22Rv1 (cell line): ENCODE measurements around the gene SLC35F3.

Source experiments
- ZFX ChIP-seq: fragments of 450-650 bp; IDR thresholded peaks from 2 replicates; pipeline ENCODE4 v1.6.1; 2017; ENCODE audit warnings: antibody characterized with exemption, borderline replicate concordance
- TF ChIP-seq, protein P1 (sequence below): fragments of 450-650 bp; IDR thresholded peaks from 2 replicates; pipeline ENCODE4 v1.5.1; 2017; ENCODE audit warnings: mild to moderate bottlenecking

DNA sequence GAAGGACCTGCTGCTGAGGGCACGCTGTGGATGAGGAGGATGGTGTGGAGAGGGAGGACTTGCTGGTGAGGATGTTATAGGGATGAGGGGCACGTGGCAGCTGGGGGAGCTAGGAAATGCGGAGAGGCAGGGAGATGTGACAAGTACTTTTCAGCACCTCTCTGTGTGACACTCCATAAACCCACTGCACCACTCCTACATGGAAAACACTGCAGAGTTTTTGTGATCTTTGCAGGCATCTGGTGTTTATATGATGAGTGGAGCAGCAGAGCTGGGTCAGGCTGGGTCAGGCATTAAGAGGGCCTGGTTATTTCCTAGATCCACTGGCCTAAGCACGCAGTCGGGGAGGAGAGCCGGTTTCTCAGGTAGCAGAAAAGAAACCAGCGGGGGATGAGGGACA, 301.5 kb downstream of the SLC35F3 start:
- TF ChIP-seq, protein P1, sequence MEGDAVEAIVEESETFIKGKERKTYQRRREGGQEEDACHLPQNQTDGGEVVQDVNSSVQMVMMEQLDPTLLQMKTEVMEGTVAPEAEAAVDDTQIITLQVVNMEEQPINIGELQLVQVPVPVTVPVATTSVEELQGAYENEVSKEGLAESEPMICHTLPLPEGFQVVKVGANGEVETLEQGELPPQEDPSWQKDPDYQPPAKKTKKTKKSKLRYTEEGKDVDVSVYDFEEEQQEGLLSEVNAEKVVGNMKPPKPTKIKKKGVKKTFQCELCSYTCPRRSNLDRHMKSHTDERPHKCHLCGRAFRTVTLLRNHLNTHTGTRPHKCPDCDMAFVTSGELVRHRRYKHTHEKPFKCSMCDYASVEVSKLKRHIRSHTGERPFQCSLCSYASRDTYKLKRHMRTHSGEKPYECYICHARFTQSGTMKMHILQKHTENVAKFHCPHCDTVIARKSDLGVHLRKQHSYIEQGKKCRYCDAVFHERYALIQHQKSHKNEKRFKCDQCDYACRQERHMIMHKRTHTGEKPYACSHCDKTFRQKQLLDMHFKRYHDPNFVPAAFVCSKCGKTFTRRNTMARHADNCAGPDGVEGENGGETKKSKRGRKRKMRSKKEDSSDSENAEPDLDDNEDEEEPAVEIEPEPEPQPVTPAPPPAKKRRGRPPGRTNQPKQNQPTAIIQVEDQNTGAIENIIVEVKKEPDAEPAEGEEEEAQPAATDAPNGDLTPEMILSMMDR = no peak
- TF ChIP-seq ZFX = no peak
